HUES6 (cell line): ENCODE data around the gene MCM7.

ENCODE experiments used
- H3K27ac ChIP-seq: 2 replicates; pipeline ENCODE4 v1.7.0; 2013; ENCODE audit warnings: low read depth, mild to moderate bottlenecking, low read length, inconsistent platforms
- H3K27me3 ChIP-seq: 2 replicates; pipeline ENCODE4 v1.6.1; 2013; ENCODE audit warnings: low read length; ENCODE audit not compliant: control insufficient read depth, insufficient read depth
- H3K36me3 ChIP-seq: 2 replicates; pipeline ENCODE4 v1.6.1; 2013; ENCODE audit warnings: low read length; ENCODE audit not compliant: control insufficient read depth, insufficient read depth
- H3K4me1 ChIP-seq: 2 replicates; pipeline ENCODE4 v1.6.1; 2013; ENCODE audit warnings: low read length; ENCODE audit not compliant: control insufficient read depth, insufficient read depth
- H3K4me3 ChIP-seq: 2 replicates; pipeline ENCODE4 v1.5.1; 2013; ENCODE audit warnings: low read depth, low read length
- H3K9ac ChIP-seq: one replicate; pipeline ENCODE4 v1.6.1; 2013; ENCODE audit warnings: mild to moderate bottlenecking, low read length
- H3K9me3 ChIP-seq: 2 replicates; pipeline ENCODE4 v1.6.1; 2013; ENCODE audit warnings: low read depth, low read length; ENCODE audit not compliant: control insufficient read depth, insufficient read depth

Gene MCM7

DNA sequence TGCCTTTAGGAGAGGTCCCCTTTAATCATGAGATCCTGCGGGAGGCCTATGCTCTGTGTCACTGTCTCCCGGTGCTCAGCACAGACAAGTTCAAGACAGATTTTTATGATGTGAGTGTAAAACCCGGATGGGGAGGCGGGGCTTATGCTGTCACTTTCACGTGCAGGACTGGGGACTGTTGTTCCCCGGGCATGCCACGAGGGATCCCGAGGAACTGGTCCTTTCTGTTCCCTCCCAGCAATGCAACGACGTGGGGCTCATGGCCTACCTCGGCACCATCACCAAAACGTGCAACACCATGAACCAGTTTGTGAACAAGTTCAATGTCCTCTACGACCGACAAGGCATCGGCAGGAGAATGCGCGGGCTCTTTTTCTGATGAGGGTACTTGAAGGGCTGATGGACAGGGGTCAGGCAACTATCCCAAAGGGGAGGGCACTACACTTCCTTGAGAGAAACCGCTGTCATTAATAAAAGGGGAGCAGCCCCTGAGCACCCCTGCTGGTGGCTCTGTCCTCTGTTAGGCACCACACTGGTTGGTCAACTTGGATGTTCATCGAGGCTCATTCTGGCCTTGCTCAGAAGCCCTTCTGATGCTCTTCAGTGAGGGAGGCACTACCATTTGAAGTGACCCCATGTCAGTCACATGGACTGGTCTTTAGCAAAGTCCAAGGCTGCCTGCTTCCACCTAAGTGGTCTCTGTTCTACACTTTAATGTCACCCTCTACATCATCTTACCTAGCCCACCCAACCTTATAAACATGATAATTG is 9.6 kb downstream of the MCM7 start:
- H3K27me3 ChIP-seq: no peaks in the 10 kb centered on the region
- peaks cover 10% of the 10 kb centered on the region; the same call in 1 of the 2 replicates for H3K4me1 ChIP-seq
- H3K4me3 ChIP-seq: no peak overlapping the region
- H3K27ac ChIP-seq: no peak overlapping the region
- H3K9me3 ChIP-seq: no peaks in the 10 kb centered on the region
- H3K9ac ChIP-seq: no peak overlapping the region
- peaks cover 64% of the 10 kb centered on the region for H3K36me3 ChIP-seq

- Histone ChIP-seq H3K9ac (no peak overlapping the region), H3K36me3 (peaks cover 56% of the 10 kb centered on the region), H3K27ac (no peak overlapping the region), H3K4me3 (no peak overlapping the region), H3K9me3 (no peaks in the 10 kb centered on the region), H3K4me1 (peaks cover 10% of the 10 kb centered on the region; the same call in 1 of the 2 replicates), H3K27me3 (no peaks in the 10 kb centered on the region)
Observed at GRCh38 chr7:100090527-100091410, 10.4 kb downstream of the MCM7 start.

GRCh38 chr7:100089458-100090196 is 11.6 kb downstream of the MCM7 start:
- no peaks in the 10 kb centered on the region for H3K9me3 ChIP-seq
- H3K9ac ChIP-seq: peak overlapping the region; percentile 97
- peaks cover 44% of the 10 kb centered on the region for H3K36me3 ChIP-seq
- H3K4me1 ChIP-seq: peaks cover 10% of the 10 kb centered on the region; the same call in 1 of the 2 replicates
- peak overlapping the region; percentile 82; the same call in 1 of the 2 replicates for H3K27ac ChIP-seq
- peak overlapping the region; percentile 84 for H3K4me3 ChIP-seq
- H3K27me3 ChIP-seq: no peaks in the 10 kb centered on the region

- Histone ChIP-seq H3K9ac (peak within 1 kb of the TSS; percentile 97), H3K36me3 (peaks cover 36% of the 10 kb centered on the region), H3K27me3 (no peaks in the 10 kb centered on the region), H3K4me1 (peaks cover 10% of the 10 kb centered on the region; the same call in 1 of the 2 replicates), H3K27ac (peak within 1 kb of the TSS; percentile 82), H3K9me3 (no peaks in the 10 kb centered on the region), H3K4me3 (peak within 1 kb of the TSS; percentile 84)
Observed at GRCh38 chr7:100088621-100089457, 12.4 kb downstream of the MCM7 start, which contains the start of gene COPS6. TSS of gene COPS6 (plus strand) at chr7:100088969. CDS start at chr7:100088991, 22 bp downstream.

DNA sequence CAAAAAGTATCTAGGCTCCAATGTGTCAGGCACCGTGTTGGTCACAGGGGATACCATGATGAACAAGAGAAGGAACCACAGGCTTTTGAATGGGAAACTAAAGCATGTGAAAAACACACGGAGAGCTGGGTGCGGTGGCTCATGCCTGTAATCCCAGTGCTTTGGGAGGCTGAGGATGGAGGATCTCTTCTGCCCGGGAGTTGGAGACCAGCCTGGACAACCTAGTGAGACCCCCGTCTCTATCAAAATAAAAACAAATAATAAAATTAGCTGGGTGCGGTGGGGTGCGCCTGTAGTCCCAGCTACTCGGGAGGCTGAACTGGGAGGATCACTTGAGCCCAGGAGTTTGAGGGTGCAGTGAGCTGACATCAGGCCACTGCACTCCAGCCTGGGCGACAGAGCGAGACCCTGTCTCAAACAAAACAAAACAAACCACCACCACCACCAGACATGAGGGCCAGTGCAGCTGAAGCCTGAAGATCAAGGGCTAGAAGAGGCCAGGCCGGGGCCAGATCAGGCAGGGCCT is 13.0 kb downstream of the MCM7 start:
- H3K9me3 ChIP-seq: no peaks in the 10 kb centered on the region
- H3K9ac ChIP-seq: peak overlapping the region; percentile 97
- no peaks in the 10 kb centered on the region for H3K27me3 ChIP-seq
- peak overlapping the region; percentile 84 for H3K4me3 ChIP-seq
- peak overlapping the region; percentile 82 for H3K27ac ChIP-seq
- H3K36me3 ChIP-seq: peaks cover 29% of the 10 kb centered on the region
- peaks cover 14% of the 10 kb centered on the region for H3K4me1 ChIP-seq

DNA sequence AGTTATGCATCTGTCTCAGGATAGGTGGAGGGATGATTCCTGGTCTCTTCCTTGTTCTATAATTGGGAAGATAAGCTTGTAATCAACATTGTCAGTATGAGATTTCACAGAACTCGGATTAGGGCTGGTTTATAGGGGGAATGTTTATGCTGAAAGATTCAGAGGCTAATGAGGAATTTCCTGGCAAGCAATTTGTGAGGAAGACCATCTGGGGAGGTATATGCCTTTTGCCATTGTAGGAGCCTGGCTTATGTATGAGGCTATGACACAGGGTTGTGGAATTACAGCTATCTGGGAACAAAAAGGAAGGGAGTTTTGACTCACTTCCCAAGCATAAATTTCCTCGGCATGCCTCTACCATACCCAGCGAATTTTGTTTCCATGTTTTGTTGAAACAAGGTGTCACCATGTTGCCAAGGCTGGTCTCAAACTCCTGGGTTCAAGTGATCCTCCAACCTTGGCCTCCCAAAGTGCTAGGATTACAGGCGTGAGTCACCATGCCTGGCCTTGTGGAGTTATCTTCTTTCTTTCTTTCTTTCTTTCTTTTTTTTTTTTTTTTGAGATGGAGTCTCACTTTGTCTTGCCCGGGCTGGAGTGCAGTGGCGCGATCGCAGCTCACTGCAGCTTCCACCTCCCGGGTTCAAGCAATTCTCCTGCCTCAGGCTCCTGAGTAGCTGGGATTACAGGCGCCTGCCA is 14.0 kb downstream of the MCM7 start:
- Histone ChIP-seq H3K27ac (peak overlapping the region; percentile 29; the same call in 1 of the 2 replicates), H3K4me3 (no peak overlapping the region), H3K36me3 (peaks cover 20% of the 10 kb centered on the region), H3K27me3 (no peaks in the 10 kb centered on the region), H3K9ac (peak overlapping the region; percentile 34), H3K9me3 (no peaks in the 10 kb centered on the region), H3K4me1 (peaks cover 19% of the 10 kb centered on the region)

DNA sequence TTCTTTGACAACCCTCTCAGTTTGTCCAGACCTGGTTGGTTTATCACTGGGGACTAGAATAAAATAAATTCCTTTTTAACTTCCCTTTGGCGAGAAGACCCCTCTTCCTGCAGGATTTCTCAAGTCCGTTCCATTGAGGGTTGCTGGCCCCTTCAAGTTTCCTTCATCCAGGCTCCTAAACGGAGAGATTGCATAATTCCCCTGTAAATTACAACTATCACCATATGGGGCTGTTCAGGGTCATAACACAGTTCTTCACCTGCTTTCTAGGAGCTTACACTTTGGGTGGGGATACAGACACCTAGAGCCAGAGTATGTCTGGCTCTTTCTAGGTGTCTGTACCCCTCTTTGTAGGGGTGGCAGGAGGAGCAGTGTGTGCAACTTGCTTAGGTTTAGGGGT is 15.7 kb downstream of the MCM7 start:
- Histone ChIP-seq H3K9me3 (no peaks in the 10 kb centered on the region), H3K27ac (no peak overlapping the region), H3K27me3 (no peaks in the 10 kb centered on the region), H3K36me3 (peaks cover 3% of the 10 kb centered on the region), H3K9ac (no peak overlapping the region), H3K4me1 (peaks cover 19% of the 10 kb centered on the region), H3K4me3 (no peak overlapping the region)

DNA sequence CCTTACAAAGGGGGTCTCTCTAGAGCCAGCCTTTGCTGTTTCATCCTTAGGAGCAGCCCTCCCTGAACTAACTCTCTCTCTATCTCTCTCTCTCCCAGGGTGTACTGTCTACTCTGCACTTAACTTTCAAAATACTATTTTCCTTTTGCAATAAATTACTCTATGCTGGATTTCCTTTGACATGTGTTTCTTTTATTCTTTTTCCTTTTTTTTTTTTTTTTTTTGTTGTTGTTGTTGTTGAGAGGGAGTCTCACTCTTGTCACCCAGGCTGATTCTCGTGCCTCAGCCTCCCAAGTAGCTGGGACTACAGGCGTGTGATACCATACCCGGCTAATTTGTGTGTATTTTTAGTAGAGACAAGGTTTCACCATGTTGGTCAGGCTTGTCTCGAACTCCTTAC is 18.2 kb downstream of the MCM7 start:
- Histone ChIP-seq H3K27ac (no peak overlapping the region), H3K36me3 (peaks cover 21% of the 10 kb centered on the region), H3K4me3 (peak overlapping the region; percentile 57; the same call in 1 of the 2 replicates), H3K4me1 (peaks cover 13% of the 10 kb centered on the region), H3K9ac (no peak overlapping the region), H3K9me3 (no peaks in the 10 kb centered on the region), H3K27me3 (no peaks in the 10 kb centered on the region)

- Histone ChIP-seq H3K27ac (peak within 1 kb of the TSS; percentile 86), H3K36me3 (peaks cover 35% of the 10 kb centered on the region), H3K4me1 (peaks cover 13% of the 10 kb centered on the region)
Observed at GRCh38 chr7:100081535-100082102, 19.6 kb downstream of the MCM7 start, which contains the start of gene ZNF3. TSS of gene ZNF3 (minus strand) at chr7:100081723. CDS start at chr7:100077357, 4,366 bp downstream.

More at GRCh38 chr7:100081535-100082102, 19.6 kb downstream of the MCM7 start, which contains the start of gene ZNF3:
- Histone ChIP-seq H3K9me3 (peaks cover 4% of the 10 kb centered on the region; the same call in 1 of the 2 replicates), H3K4me3 (peak within 1 kb of the TSS; percentile 94), H3K9ac (peak within 1 kb of the TSS; percentile 97), H3K27me3 (no peaks in the 10 kb centered on the region)
